SK-N-SH (cell line): ENCODE measurements around the gene EPHA5. TPM values are rescaled to one million over a fixed set of nuclear protein-coding genes. Genes with fewer than 3 reads are reported as not detected.

Source experiments
- CTCF ChIA-PET: fragments of 300-600, 350-600 bp; formaldehyde crosslinking; extraction: SDS; loops from one replicate; lab custom pipeline; 2021; lab: Yijun Ruan, JAX
- POLR2A ChIA-PET: fragments of 350-600 bp; sonication (Branson Sonifier 250); formaldehyde crosslinking; extraction: SDS; loops from one replicate; lab custom pipeline; 2020; ENCODE audit warnings: antibody characterized with exemption, inconsistent platforms; lab: Yijun Ruan, JAX
- DNase-seq: peaks from one replicate; pipeline ENCODE4 v3.0.0; 2012
- H2AFZ ChIP-seq: fragments of 200-600 bp; sonication (generic); 2 replicates; pipeline ENCODE4 v1.8.1; 2016; ENCODE audit warnings: antibody characterized with exemption, mild to moderate bottlenecking, low read depth
- H3F3A ChIP-seq: fragments of 200-600 bp; sonication (generic); replicated peaks from 2 replicates; pipeline ENCODE3; 2016; ENCODE audit warnings: antibody characterized with exemption, mild to moderate bottlenecking; ENCODE audit not compliant: insufficient read depth
- H3K27ac ChIP-seq, 2 experiments: fragments of 200-500 bp in 1 of 2; fragments of 200-600 bp in 1 of 2; sonication (Bioruptor generic) in 1 of 2; sonication (generic), shearing (Covaris generic) in 1 of 2; 2 replicates each; pipeline versions ENCODE4 v1.5.1 to v1.6.1; 2014 to 2016; ENCODE audit warnings: low read depth in 2 of 2, inconsistent platforms in 1 of 2, low read length in 1 of 2, mild to moderate bottlenecking in 1 of 2, mixed read lengths in 1 of 2
- H3K27me3 ChIP-seq: fragments of 200-600 bp; sonication (generic), shearing (Covaris generic); 2 replicates; pipeline ENCODE4 v1.6.1; 2016; ENCODE audit warnings: mixed run types; ENCODE audit not compliant: insufficient read depth
- H3K36me3 ChIP-seq, 2 experiments: fragments of 200-500 bp in 1 of 2; fragments of 200-600 bp in 1 of 2; sonication (Bioruptor generic) in 1 of 2; sonication (generic) in 1 of 2; replicated peaks in 1 of 2; 2 replicates each; pipeline versions ENCODE3 to v1.5.1; 2014 to 2016; ENCODE audit warnings: low read length in 1 of 2, mild to moderate bottlenecking in 1 of 2; ENCODE audit not compliant: insufficient read depth in 2 of 2, control insufficient read depth in 1 of 2
- H3K4me1 ChIP-seq, 2 experiments: fragments of 200-500 bp in 1 of 2; fragments of 200-600 bp in 1 of 2; sonication (Bioruptor generic) in 1 of 2; sonication (generic), shearing (Covaris generic) in 1 of 2; 2 replicates each; pipeline versions ENCODE4 v1.5.1 to v1.6.1; 2014 to 2016; ENCODE audit warnings: low read depth in 1 of 2, low read length in 1 of 2, mixed run types in 1 of 2; ENCODE audit not compliant: insufficient read depth in 2 of 2, control insufficient read depth in 1 of 2
- H3K4me2 ChIP-seq: fragments of 200-600 bp; sonication (generic), shearing (Covaris generic); 2 replicates; pipeline ENCODE4 v1.6.1; 2017; ENCODE audit warnings: mixed run types
- H3K4me3 ChIP-seq, 2 experiments: fragments of 200-500 bp in 1 of 2; fragments of 200-600 bp in 1 of 2; sonication (Bioruptor generic) in 1 of 2; sonication (generic), shearing (Covaris generic) in 1 of 2; 2 replicates each; pipeline versions ENCODE4 v1.5.1 to v1.8.1; 2014 to 2016; ENCODE audit warnings: low read depth in 2 of 2, inconsistent platforms in 1 of 2, low read length in 1 of 2, mild to moderate bottlenecking in 1 of 2, mixed read lengths in 1 of 2, moderate library complexity in 1 of 2
- H3K79me2 ChIP-seq: fragments of 200-600 bp; sonication (generic); 2 replicates; pipeline ENCODE4 v1.8.1; 2017; ENCODE audit warnings: mild to moderate bottlenecking; ENCODE audit not compliant: insufficient read depth
- H3K9ac ChIP-seq: fragments of 200-600 bp; sonication (generic); 2 replicates; pipeline ENCODE4 v1.6.1; 2017; ENCODE audit warnings: mixed run types
- H3K9me2 ChIP-seq: fragments of 200-600 bp; sonication (generic); 2 replicates; pipeline ENCODE4 v1.6.1; 2017; ENCODE audit warnings: mixed run types
- H3K9me3 ChIP-seq: fragments of 200-600 bp; sonication (generic); 2 replicates; pipeline ENCODE4 v1.6.1; 2017; ENCODE audit warnings: mixed run types, mild to moderate bottlenecking, moderate library complexity
- H4K20me1 ChIP-seq: fragments of 200-600 bp; sonication (generic); 2 replicates; pipeline ENCODE4 v1.6.1; 2017; ENCODE audit warnings: mild to moderate bottlenecking, mixed run types; ENCODE audit not compliant: insufficient read depth
- CHD2 ChIP-seq: fragments of 150-350 bp; IDR thresholded peaks from 2 replicates; pipeline ENCODE4 v1.6.1; 2018; ENCODE audit warnings: low read length; ENCODE audit not compliant: partially characterized antibody
- CTCF ChIP-seq: fragments of 200-600 bp; sonication (generic); IDR thresholded peaks from 2 replicates; pipeline ENCODE4 v1.6.1; 2017; ENCODE audit warnings: antibody characterized with exemption, mild to moderate bottlenecking, moderate library complexity
- EP300 ChIP-seq, 2 experiments: IDR thresholded peaks; 2 replicates each; pipeline versions ENCODE4 v1.4.0 to v1.6.1; 2012; ENCODE audit warnings: borderline replicate concordance in 1 of 2, low read depth in 1 of 2, low read length in 1 of 2
- FOSL2 ChIP-seq: IDR thresholded peaks from 2 replicates; pipeline ENCODE4 v1.4.0; 2012; ENCODE audit warnings: low read depth, mild to moderate bottlenecking, moderate library complexity, borderline replicate concordance
- FOXM1 ChIP-seq: IDR thresholded peaks from 2 replicates; pipeline ENCODE4 v1.4.0; 2012; ENCODE audit warnings: low read depth, mild to moderate bottlenecking
- IRF3 ChIP-seq: fragments of 150-350 bp; IDR thresholded peaks from 2 replicates; pipeline ENCODE4 v1.6.1; 2016; ENCODE audit warnings: mild to moderate bottlenecking, low read depth, low read length
- JUND ChIP-seq: IDR thresholded peaks from 2 replicates; pipeline ENCODE4 v1.4.0; 2012
- MAX ChIP-seq: IDR thresholded peaks from 2 replicates; pipeline ENCODE4 v1.4.0; 2012; ENCODE audit warnings: low read depth
- MXI1 ChIP-seq: IDR thresholded peaks from 2 replicates; pipeline ENCODE4 v1.6.1; 2012; ENCODE audit warnings: mild to moderate bottlenecking, low read depth, low read length, improper control_type of control experiment
- NRF1 ChIP-seq: IDR thresholded peaks from 2 replicates; pipeline ENCODE4 v1.6.1; 2012; ENCODE audit warnings: low read depth, mild to moderate bottlenecking, low read length
- PBX3 ChIP-seq: IDR thresholded peaks from 2 replicates; pipeline ENCODE4; 2012
- POLR2AphosphoS5 ChIP-seq: IDR thresholded peaks from 2 replicates; pipeline ENCODE4 v1.6.1; 2012; ENCODE audit warnings: low read depth, low read length
- RCOR1 ChIP-seq: fragments of 150-350 bp; IDR thresholded peaks from 2 replicates; pipeline ENCODE4 v1.6.1; 2017; ENCODE audit warnings: antibody characterized with exemption, low read length
- SIN3A ChIP-seq: IDR thresholded peaks from 2 replicates; pipeline ENCODE4 v1.6.1; 2012; ENCODE audit warnings: low read depth, mild to moderate bottlenecking, low read length, moderate library complexity, borderline replicate concordance
- SMC3 ChIP-seq: IDR thresholded peaks from 2 replicates; pipeline ENCODE4 v1.6.1; 2012; ENCODE audit warnings: low read depth, low read length, improper control_type of control experiment
- USF1 ChIP-seq: IDR thresholded peaks from 2 replicates; pipeline ENCODE4 v1.4.0; 2012; ENCODE audit warnings: low read depth, borderline replicate concordance
- USF2 ChIP-seq: fragments of 150-350 bp; IDR thresholded peaks from 2 replicates; pipeline ENCODE4 v1.6.1; 2017; ENCODE audit warnings: antibody characterized with exemption, low read length, low read depth, borderline replicate concordance
- YY1 ChIP-seq: IDR thresholded peaks from 2 replicates; pipeline ENCODE4 v1.4.0; 2012; ENCODE audit warnings: low read depth, mild to moderate bottlenecking
- WGBS: methylation state at CpG from one replicate; pipeline ENCODE4 v1.1.6; 2017; ENCODE audit warnings: low lambda C conversion rate; 5-methylcytosine and 5-hydroxymethylcytosine counted together
- polyA plus RNA-seq, 3 experiments: library from polyadenylated mRNA; depleted of rRNA; stranded (reverse); fragments of >200 nt; gene quantifications; 2 replicates each; pipeline ENCODE4 v1.2.3, GENCODE V29; 2012

Gene EPHA5
- polyA plus RNA-seq, 1 of the 3 experiments (the other 2 are of a cell fraction): not detected

GRCh38 chr4:65580551-65580950 lies 89.7 kb downstream of the EPHA5 start:
- no peak overlapping the region for H3K4me2 ChIP-seq
- H3K9ac ChIP-seq: no peak overlapping the region
- H3K27me3 ChIP-seq: no peaks in the 10 kb centered on the region
- POLR2A ChIA-PET: no interaction called here
- H2AFZ ChIP-seq: no peak overlapping the region
- DNase-seq: no peak
- H4K20me1 ChIP-seq: no peaks in the 10 kb centered on the region
- H3K79me2 ChIP-seq: no peaks in the 10 kb centered on the region
- no peaks in the 10 kb centered on the region for H3K36me3 ChIP-seq
- no peaks in the 10 kb centered on the region for H3F3A ChIP-seq
- CTCF ChIA-PET: no interaction called here
- no peaks in the 10 kb centered on the region for H3K9me3 ChIP-seq
- WGBS: 10% methylated on average over 1 of the region's 1 CpG
- H3K4me1 ChIP-seq: no peaks in the 10 kb centered on the region
- H3K27ac ChIP-seq: no peak overlapping the region
- no peaks in the 10 kb centered on the region for H3K9me2 ChIP-seq
- H3K4me3 ChIP-seq: no peak overlapping the region
- TF ChIP-seq FOSL2 (no peak), RCOR1 (no peak), YY1 (no peak), USF1 (no peak), USF2 (no peak), NRF1 (no peak), CTCF (no peak), SMC3 (no peak), PBX3 (no peak), FOXM1 (no peak), MXI1 (no peak)
- TF ChIP-seq, all 33 proteins: peak for 0

GRCh38 chr4:65566473-65566872 lies 103.8 kb downstream of the EPHA5 start:
- no peaks in the 10 kb centered on the region for H3K27me3 ChIP-seq
- no peaks in the 10 kb centered on the region; the same call in 1 of the 2 replicates for H3K9me2 ChIP-seq
- no peaks in the 10 kb centered on the region for H3K79me2 ChIP-seq
- no peaks in the 10 kb centered on the region for H3K36me3 ChIP-seq
- no peaks in the 10 kb centered on the region for H3K4me1 ChIP-seq
- 12% methylated on average over 2 of the region's 2 CpGs for WGBS
- H2AFZ ChIP-seq: no peak overlapping the region
- TF ChIP-seq SIN3A (no peak), FOSL2 (no peak), JUND (no peak), USF2 (no peak), USF1 (no peak), IRF3 (no peak), FOXM1 (no peak), MAX (no peak), CHD2 (no peak), YY1 (no peak), EP300 (IDR thresholded peaks at IDR 0.05; ENCODE audit: borderline replicate concordance in 1 of 2, low read depth in 1 of 2, low read length in 1 of 2) (no peak), POLR2AphosphoS5 (no peak)
- no peaks in the 10 kb centered on the region for H4K20me1 ChIP-seq
- no peaks in the 10 kb centered on the region for H3K9me3 ChIP-seq
- H3K27ac ChIP-seq: no peak overlapping the region
- H3K4me2 ChIP-seq: no peak overlapping the region
- ChIA-PET POLR2A (no interaction called here), CTCF (no interaction called here)
- no peak overlapping the region for H3K9ac ChIP-seq
- no peak overlapping the region for H3K4me3 ChIP-seq
- no peak for DNase-seq
- no peaks in the 10 kb centered on the region for H3F3A ChIP-seq
